DMS53 treated with DMSO at 0.1 percent for 48 hours (cell line): Measurements from ENCODE around the gene ARID1B.

ENCODE experiments used
- DNase-seq: peaks from one replicate; lab custom pipeline; 2025; ENCODE audit not compliant: unreplicated experiment; lab: John Stamatoyannopoulos, UW

Gene ARID1B

DNA sequence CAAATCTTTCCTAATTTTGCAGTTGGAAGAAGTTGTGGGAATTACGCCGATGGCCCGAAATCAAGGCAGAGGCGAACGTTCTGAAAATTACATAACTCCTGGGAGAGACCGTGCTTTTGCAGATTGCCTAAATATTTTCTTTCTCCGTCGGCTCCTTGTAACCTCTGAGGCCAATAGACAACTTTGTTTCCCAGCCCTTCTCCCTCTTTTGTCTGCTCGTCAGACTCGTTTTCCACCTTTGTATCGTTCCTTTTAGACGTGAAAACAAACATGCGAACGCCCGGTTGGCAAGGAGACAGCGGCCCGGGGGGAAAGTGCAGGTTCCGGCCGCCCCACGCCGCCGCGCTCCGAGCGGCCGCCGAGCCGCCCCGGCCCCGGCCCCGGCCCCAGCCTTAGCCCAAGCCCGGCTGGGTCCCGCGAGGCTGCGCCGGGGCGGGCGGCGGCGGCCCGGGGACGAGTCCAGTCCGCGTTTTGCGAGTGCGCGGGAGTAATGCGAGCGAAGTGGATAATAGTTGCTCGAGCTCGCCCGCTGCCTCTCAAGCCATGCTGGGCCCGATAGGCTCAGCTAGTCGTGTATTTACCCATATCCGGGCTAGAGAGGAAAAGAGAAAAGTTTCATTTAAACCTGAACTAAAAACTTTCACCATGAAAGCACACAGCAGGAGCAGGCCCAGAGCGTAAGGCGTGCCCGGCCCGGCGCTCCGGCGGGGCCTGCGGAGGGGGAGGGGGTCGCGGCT, at the start of gene ARID1B:
Gene ARID1B (plus strand): TSS at position 539 of the 737 bp plus-strand sequence. CDS start 303 bp downstream, outside the sequence.
- peak; percentile 58 for DNase-seq

DNA sequence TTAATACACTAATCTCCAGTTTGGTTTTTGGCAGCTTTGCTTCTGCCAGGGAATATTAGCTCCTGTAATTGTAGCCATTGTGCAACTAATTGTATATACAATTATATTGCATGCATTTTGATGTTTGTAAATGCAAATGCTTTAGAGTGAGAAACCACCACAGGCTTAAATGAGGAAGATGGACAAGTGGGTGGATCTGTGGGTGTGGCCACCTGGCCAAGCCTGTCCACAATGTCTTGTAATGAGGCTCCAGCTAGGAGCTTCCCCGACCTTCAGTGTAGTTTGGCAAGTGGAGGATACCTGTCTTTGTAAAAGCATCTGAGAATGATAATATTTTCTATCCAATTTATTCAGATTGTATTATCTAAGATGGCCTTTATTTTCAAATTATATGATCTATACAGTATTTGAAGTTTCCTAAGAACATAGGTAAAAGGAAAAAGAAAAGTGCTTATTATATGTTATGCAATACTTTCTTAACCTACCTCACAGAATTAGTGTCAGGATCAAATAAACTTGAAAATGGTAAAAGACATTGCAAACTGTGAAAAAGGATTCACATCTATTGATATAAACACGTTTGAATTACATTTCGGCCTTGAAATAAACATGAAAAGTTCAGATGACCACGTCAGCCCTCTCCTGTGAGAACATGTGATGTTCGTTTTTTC, 49.3 kb upstream of the ARID1B start:
- no peak for DNase-seq

DNA sequence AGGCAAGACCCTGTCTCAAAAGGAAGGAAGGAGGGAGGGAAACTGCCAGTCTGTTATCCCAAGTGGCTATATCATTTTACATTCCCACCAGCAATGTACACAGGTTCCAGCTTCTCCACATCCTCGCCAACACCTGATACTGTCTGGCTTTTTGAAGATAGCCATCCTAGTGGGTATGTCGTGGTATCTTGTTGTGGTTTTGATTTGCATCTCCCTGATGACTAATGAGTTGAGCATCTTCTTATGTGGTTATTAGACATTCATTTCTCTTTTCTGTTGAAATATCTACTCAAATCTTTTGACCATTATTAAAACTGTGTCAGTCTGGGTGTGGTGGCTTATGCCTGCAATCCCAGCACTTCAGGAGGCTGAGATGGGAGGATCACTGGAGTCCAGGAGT, 47.9 kb upstream of the ARID1B start:
- no peak for DNase-seq

- no peak for DNase-seq
These were observed 45.8 kb upstream of the ARID1B start for GRCh38 chr6:156731396-156731795.

GRCh38 chr6:156735751-156736150, 41.4 kb upstream of the ARID1B start:
- DNase-seq: no peak

GRCh38 chr6:156740604-156741003, 36.6 kb upstream of the ARID1B start:
- no peak for DNase-seq

DNA sequence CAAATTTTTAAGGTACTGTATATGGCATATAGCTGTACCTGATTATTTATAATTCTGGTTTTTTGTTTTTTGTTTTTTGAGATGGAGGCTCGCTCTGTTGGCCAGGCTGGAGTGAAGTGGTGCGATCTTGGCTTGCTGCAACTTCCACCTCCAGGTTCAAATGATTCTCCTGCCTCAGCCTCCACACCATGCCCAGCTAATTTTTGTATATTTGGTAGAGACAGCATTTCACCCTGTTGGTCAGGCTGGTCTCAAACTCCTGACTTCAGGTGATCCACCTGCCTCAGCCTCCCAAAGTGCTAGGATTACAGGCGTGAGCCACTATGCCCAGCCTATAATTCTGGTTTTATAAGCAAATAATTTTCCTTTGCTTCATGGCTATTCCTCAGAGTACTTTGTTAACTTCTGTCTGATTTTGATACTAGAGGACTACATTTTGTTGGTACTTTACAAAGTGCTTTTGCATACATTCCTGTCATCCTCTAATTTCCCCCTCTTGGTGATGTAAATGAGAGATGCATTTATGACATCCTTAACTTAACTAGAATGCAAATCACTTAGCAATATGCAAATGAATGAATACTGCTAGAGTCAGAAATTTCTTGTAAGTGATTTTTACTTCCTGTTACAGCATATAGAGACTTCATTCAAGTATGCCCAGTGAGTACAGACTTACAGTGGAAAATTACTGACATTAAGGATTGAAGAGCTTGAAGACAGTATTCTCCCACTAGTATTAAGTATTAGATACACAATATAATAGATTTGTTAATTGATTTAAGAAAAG, 35.7 kb upstream of the ARID1B start:
- DNase-seq: no peak

DNA sequence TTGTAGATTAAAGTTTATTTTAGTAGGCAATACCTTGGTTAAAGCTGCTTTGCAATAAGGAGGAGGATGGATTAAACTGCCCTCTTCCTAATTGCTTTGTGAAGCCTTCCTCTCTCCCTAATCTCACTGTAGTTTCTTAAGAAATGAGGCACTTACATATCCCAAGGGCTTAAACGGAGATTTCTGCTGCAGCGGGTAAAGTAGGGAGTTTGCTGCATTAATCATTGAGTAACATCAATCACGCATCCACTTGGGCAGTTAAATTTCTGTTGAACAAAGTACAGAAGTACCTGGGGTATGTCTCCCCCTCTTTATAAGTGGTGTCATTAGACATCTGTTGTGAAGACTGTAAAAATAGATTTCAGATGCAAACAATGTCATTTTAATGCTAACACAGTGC, 29.5 kb upstream of the ARID1B start:
- no peak for DNase-seq

DNA sequence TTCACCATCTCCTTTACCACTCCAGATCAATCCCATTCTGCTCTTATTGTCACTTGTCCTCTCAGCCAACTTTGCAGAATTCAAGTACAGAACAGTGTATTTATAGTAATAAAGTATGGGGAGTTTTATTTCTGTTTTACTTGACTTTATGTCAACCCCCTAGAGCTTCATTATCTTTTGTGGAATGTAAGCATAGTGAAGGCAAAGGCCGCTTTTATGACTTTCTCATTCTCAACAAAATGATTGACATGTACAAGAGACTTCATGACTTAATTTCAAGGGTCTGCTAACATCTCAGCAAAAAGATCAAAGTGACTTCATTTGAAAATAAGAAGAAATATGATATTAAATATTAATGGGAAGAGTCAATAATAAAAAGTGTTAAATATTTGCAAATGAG, 28.7 kb upstream of the ARID1B start:
- DNase-seq: no peak

DNA sequence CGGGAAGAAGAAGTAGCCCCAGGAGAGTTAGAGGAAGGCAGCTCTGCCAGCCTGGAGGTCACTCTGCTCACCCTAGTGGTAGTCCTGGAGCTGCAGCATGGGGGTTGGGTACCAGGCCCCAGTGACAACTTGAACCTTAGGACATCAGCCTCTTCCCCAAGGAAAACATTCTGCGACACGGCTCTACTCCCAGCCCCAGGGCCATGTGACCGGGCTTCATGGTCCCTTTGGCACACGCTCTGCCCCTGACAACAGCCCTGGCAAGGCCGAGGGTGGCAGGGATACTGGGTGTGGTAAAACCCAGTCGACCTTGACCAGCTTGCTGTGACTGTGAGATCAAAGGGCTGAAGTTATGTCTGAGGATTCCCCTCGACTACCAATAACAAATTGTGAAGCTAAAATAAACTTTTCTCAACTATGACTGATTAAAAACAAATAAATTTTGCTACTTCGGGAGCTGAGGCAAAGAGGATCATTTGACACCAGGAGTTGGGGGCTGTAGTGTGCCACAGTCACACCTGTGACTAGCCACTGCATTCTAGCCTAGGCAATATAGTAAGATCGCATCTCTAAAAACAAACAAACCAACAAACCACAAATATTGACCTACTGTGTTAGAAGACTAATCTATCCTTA, 24.4 kb upstream of the ARID1B start:
- peak; percentile 16 for DNase-seq

DNA sequence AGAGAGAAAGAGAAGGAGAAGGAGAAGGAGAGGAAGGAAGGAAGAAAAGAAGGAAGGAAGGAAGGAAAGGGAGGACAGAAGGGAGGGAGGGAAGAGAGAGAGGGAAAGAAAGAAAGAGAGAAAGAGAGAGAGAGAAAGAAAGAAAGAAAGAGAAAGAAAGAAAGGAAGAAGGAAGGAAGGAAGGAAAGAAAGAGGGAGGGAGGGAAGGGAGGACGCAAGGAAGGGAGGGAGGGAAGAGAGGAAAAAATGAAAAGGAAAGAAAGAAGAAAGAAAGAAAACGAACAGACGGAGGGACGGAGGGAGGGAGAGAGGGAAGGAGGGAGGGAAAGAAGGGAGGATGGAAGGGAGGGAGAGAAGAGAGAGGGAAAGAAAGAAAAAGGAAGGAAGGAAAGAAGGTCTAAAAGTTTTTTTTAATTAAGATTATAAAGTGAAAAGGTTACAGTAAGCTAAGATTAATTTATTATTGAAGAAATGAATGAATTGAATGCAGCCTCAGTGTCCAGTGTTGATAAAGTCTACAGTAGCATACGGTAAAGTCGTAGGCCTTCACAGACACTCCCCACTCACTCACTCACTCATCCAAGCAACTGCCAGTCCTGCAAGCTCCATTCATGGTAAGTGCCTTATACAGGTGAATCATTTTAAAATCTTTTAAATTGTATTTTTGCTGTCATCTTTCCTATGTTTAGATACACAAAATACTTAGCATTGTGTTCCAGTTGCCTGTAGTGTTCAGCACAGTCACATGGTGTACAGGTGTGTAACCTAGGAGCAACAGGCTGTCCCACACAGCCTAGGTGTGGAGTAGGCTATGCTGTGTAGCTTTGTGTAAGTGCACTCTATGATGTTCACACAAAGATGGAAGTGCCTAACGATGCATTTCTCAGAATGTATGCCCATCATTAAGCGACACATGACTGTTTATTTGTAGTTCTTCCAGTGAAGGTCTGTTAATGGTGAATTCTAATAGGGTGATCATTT, 20.3 kb upstream of the ARID1B start:
- DNase-seq: no peak

DNA sequence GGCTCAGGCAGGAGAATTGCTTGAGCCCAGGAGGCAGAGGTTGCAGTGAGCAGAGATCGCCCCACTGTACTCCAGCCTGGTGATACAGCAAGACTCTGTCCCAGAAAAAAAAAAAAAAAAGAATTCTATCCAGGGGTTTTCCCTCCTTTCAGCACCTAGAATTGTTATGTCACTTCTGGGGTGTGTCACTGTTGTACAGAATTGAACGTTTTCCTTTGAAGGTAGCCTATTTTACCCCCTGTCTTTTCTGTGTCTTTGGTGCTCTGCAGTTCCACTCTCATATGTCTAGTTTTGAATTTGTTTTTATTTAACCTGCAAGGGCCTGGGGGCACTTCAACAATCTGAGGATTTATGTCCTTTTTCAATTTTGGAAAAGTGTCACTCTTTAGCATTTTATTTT, 19.3 kb upstream of the ARID1B start:
- no peak for DNase-seq

GRCh38 chr6:156760377-156760776, 16.8 kb upstream of the ARID1B start:
- no peak for DNase-seq

- DNase-seq: no peak
These were observed 14.6 kb upstream of the ARID1B start for GRCh38 chr6:156762547-156762946.

GRCh38 chr6:156765117-156765516, 12.1 kb upstream of the ARID1B start:
- DNase-seq: no peak

DNA sequence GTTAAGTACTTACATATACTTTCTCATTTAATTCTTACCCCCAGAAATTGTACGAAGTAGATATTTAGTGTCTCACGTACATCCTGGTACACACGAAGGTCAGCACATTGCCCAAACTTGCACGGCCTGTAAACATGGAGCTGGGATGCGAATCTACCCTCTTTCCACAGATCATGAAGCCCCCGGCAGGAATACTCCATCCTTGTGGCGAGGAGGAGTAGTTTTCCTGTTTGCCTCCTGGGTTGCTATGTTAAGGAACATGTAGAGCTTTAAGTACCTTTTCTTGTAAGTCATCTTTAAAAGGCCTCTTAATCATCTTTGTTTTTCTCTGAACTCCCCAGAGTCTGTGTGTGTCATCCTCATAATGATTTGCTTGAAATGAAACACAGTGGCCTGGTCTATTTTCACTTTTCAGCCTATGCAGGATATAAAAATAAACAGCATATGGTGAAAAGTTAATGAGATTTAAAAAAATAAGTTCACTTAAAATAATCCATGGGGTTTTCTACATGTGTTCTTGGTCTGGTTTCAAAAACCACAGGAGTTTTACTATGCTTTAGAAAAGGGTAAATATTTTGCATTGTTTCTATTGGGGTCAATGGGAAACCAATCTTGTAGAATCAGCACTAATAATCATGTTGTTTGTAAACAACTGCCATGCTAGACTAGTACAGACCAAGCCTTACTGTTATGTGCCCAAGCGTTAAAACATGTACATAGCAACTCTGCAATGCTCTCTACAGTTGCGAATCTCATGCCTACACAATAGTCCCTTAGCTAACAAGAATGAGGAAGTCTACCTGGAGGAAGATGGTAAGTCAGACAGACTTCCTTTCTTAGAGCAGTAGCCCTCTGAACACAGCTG, 9.3 kb upstream of the ARID1B start:
- no peak for DNase-seq

DNA sequence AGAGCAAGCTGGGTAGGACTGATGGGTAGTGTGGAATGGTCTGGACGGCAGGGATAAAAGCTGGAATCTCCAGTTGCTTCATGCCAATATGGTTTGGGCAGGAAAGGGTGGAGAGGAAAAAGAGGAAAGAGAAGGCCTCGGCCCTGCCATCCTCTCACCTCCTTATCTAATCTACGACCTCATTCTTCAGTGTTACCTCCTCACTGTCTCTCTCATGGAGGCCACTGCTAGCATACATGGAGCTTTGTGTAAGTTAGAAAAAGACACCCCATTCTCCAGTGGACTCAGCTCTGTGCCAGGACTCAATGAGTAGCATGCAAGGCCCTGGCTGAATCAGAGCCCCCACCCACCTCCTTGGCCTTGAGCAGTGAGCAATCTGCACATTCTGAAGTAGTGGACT, 6.1 kb upstream of the ARID1B start:
- DNase-seq: no peak

GRCh38 chr6:156771761-156772160, 5.4 kb upstream of the ARID1B start:
- DNase-seq: no peak

- DNase-seq: no peak
These were observed 3.7 kb upstream of the ARID1B start for GRCh38 chr6:156773476-156773875.
